Kidney (tissue), 22 donors: Measurements from ENCODE around the gene CLCNKA. TPM values are rescaled to one million over a fixed set of nuclear protein-coding genes. Genes with fewer than 3 reads are reported as not detected.

Experiments
- DNase-seq, 5 donors: peaks; one replicate each; pipeline ENCODE4 v3.0.0-alpha.2; 2013 to 2020
- FAIRE-seq: peaks from 2 replicates; lab custom pipeline; 2012; peaks lifted over from hg19 to GRCh38; lab: Jason Lieb, UNC
- H3K27ac ChIP-seq, 2 donors: one replicate each; pipeline ENCODE4 v1.7.0; 2013; ENCODE audit warnings: low read depth in 2 of 2, low read length in 2 of 2, inconsistent platforms in 1 of 2
- H3K27me3 ChIP-seq: one replicate; pipeline ENCODE4 v1.7.1; 2013; ENCODE audit warnings: low read length, inconsistent platforms; ENCODE audit not compliant: control insufficient read depth, insufficient read depth
- H3K36me3 ChIP-seq, 3 donors: one replicate each; pipeline versions ENCODE4 v1.7.0 to v1.7.1; 2013; ENCODE audit warnings: low read length in 3 of 3, control low read depth in 1 of 3, inconsistent platforms in 1 of 3; ENCODE audit not compliant: insufficient read depth in 3 of 3, control insufficient read depth in 2 of 3
- H3K4me1 ChIP-seq, 3 donors: one replicate each; pipeline versions ENCODE4 v1.7.0 to v1.7.1; 2013; ENCODE audit warnings: low read length in 3 of 3, inconsistent platforms in 1 of 3, low read depth in 1 of 3; ENCODE audit not compliant: control insufficient read depth in 2 of 3, insufficient read depth in 2 of 3
- H3K4me3 ChIP-seq, 3 donors: one replicate each; pipeline versions ENCODE4 v1.7.0 to v1.8.1; 2013; ENCODE audit warnings: low read length in 3 of 3, control low read depth in 1 of 3, inconsistent platforms in 1 of 3
- H3K9ac ChIP-seq, 3 donors: one replicate each; pipeline versions ENCODE4 v1.7.0 to v1.7.1; 2013; ENCODE audit warnings: low read length in 3 of 3, control low read depth in 1 of 3, inconsistent platforms in 1 of 3
- H3K9me3 ChIP-seq, 3 donors: one replicate each; pipeline versions ENCODE4 v1.7.0 to v1.7.1; 2013; ENCODE audit warnings: low read length in 3 of 3, control low read depth in 1 of 3, inconsistent platforms in 1 of 3; ENCODE audit not compliant: control insufficient read depth in 2 of 3, insufficient read depth in 1 of 3
- CTCF ChIP-seq: IDR thresholded peaks from 3 replicates; pipeline ENCODE4 v1.5.1; 2012; ENCODE audit warnings: mild to moderate bottlenecking, moderate library complexity, borderline replicate concordance; ENCODE audit not compliant: insufficient read depth; ENCODE audit errors: extremely low read depth
- intact Hi-C: fragments of 100-400 bp; cut with DNase I; formaldehyde crosslinking; loops from one replicate; pipeline ENCODE4 v1.11.1; 2022
- long read RNA-seq, 10 donors: library from polyadenylated mRNA in 1 of 10; unstranded in 1 of 10; transcript quantifications; one replicate each; pipeline ENCODE4 v2.0.0 and lab custom pipeline, GENCODE V29; 2021 to 2026
- polyA plus RNA-seq: library from polyadenylated mRNA; stranded (reverse); fragments of 350-450 nt; fragmentation: Illumina TruSeq; extraction: RNeasy Lipid Tissue Mini Kit (QIAGEN cat#74804); gene quantifications from one replicate; pipeline ENCODE4 v1.2.3, GENCODE V29; 2014; ENCODE audit warnings: low read depth, low replicate concordance; ENCODE audit not compliant: insufficient read depth
- total RNA-seq: library from RNA; stranded (reverse); fragmentation: NEBNext Ultra II Directional; extraction: Animal tissue kit (Norgen Biotek cat#: 25700); gene quantifications from one replicate; pipeline ENCODE4 v1.2.1, GENCODE V29; 2021
- donor health status: control.
- donor health status: control.
- donor health status: control.
- donor health status: control.
- donor health status: control.
- donor health status: DM: yes; HTN: yes; CAD: no.
- donor health status: Normal renal cell carcinoma (clear cell type).

CLCNKA gene
- total RNA-seq (7.8 TPM), polyA plus RNA-seq (187 TPM)
- long read RNA-seq, donor 1, result 0 reads
- long read RNA-seq, donor 2, partial matches to known transcripts, result 0 of 1 reads
- long read RNA-seq, donor 2, other reads (novel, unspliced or antisense), result 0 of 1 reads
- long read RNA-seq, donor 3, partial matches to known transcripts, result 0 of 1 reads
- long read RNA-seq, donor 3, other reads (novel, unspliced or antisense), result 0 of 1 reads
- long read RNA-seq, donor 4, partial matches to known transcripts, result 0 of 2 reads
- long read RNA-seq, donor 4, other reads (novel, unspliced or antisense), result 0 of 2 reads
- long read RNA-seq, donor 5, result 0 reads
- long read RNA-seq, donor 6, result 0 reads
- long read RNA-seq, donor 7, partial matches to known transcripts, result 4 of 7 reads
- long read RNA-seq, donor 7, other reads (novel, unspliced or antisense), result 3 of 7 reads
- long read RNA-seq, donor 8, result 0 reads
- long read RNA-seq, donor 9, result 0 reads
- long read RNA-seq, donor 10, result 0 reads

DNA sequence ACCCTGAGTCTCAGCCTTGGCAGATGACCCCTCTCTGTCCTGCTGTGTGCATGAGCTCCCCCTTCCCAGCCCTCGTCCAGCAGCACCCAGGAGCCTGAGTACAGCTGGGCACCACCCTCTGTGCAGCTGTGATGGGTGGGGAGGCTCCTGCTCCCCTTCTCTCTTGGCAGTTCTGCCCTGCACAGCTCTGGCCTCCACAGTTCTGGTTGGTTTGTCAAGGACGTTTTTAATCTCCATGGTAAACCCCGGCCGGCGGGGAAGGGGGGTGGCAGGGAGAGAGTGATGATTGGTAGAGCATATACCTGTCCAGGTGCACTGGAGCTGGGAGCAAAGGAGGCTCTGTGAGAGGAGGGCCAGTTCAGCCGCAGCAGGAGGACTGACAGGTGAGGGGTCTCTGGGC lies at the start of gene CLCNKA:
CLCNKA (plus strand) TSS at position 356 of the 400 bp plus-strand sequence. CDS start 584 bp downstream, outside the sequence.
- peaks cover 0 to 30% (median 0%) of the 10 kb centered on the region in 3 donors for H3K4me1 ChIP-seq
- no peaks in the 10 kb centered on the region for H3K36me3 ChIP-seq
- H3K9me3 ChIP-seq, result no peaks in the 10 kb centered on the region
- peak within 1 kb of the TSS in 1 of 3 donors; percentile 51 for H3K4me3 ChIP-seq
- FAIRE-seq (no peak), DNase-seq (peak in 4 of 5 donors; percentile 74 to 81 (median 77))
- H3K27ac ChIP-seq, result peak within 1 kb of the TSS; percentile 79 to 82
- peak within 1 kb of the TSS in 2 of 3 donors; percentile 26 to 80 for H3K9ac ChIP-seq
- intact Hi-C loops, result no loop called here
- TF ChIP-seq CTCF, result no peak
- H3K27me3 ChIP-seq, result no peaks in the 10 kb centered on the region

GRCh38 chr1:15972409-15972808 lies 49.4 kb upstream of the CLCNKA start:
- Histone ChIP-seq H3K27me3 (no peaks in the 10 kb centered on the region), H3K9ac (no peak overlapping the region), H3K27ac (no peak overlapping the region), H3K9me3 (no peaks in the 10 kb centered on the region), H3K4me3 (no peak overlapping the region), H3K36me3 (peaks cover 0 to 11% (median 3%) of the 10 kb centered on the region in 3 donors), H3K4me1 (peaks cover 0 to 7% (median 0%) of the 10 kb centered on the region in 3 donors)
- FAIRE-seq, result no peak
- no peak for DNase-seq
- intact Hi-C loops, result no loop called here
- no peak for TF ChIP-seq CTCF

DNA sequence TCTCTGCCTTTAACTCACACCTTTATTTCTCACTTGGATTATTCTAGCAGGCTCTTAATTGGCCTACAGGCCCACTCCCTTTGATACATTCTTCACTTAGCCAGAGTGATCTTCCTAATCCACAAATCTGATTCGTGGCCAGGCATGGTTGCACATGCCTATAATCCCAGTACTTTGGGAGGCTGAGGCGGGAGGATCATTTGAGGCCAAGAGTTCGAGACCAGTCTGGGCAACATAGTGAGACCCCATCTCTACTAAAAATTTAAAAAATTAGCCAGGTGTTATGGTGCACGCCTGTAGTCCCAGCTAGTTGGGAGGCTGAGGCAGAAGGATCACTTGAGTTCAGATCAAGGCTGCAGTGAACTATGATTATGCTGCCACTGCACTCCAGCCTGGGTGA lies 48.1 kb upstream of the CLCNKA start:
- H3K36me3 ChIP-seq, result peaks cover 0 to 9% (median 3%) of the 10 kb centered on the region in 3 donors
- FAIRE-seq (no peak), DNase-seq (no peak)
- no peak for TF ChIP-seq CTCF
- intact Hi-C loops, result no loop called here
- no peak overlapping the region for H3K4me3 ChIP-seq
- H3K27ac ChIP-seq, result no peak overlapping the region
- H3K4me1 ChIP-seq, result peaks cover 0 to 7% (median 0%) of the 10 kb centered on the region in 3 donors
- H3K9me3 ChIP-seq, result no peaks in the 10 kb centered on the region
- H3K27me3 ChIP-seq, result no peaks in the 10 kb centered on the region
- H3K9ac ChIP-seq, result no peak overlapping the region
